ENCODE measurements around the gene SUDS3.

SUDS3 gene

GRCh38 chr12:118376089-118377020 lies at the start of gene SUDS3:
Gene SUDS3, plus strand, starts transcription at chr12:118376555. Its CDS starts 137 bp downstream, at chr12:118376692.
- in situ Hi-C loops (cut with HindIII; ENCODE audit: low sequenced_read_pairs), result no loop called here

- in situ Hi-C loops (cut with HindIII; ENCODE audit: low sequenced_read_pairs), result no loop called here
These were observed 49.4 kb upstream of the SUDS3 start for GRCh38 chr12:118326991-118327390.

GRCh38 chr12:118327391-118327790 lies 49.0 kb upstream of the SUDS3 start:
- in situ Hi-C loops (cut with HindIII; ENCODE audit: low sequenced_read_pairs), result no loop called here

- in situ Hi-C loops (cut with HindIII; ENCODE audit: low sequenced_read_pairs), result no loop called here
These were observed 47.6 kb upstream of the SUDS3 start for GRCh38 chr12:118328486-118329330.

- in situ Hi-C loops (cut with HindIII; ENCODE audit: low sequenced_read_pairs), result no loop called here
These were observed 45.8 kb upstream of the SUDS3 start for GRCh38 chr12:118330421-118331018.

GRCh38 chr12:118332511-118332910 lies 43.8 kb upstream of the SUDS3 start:
- in situ Hi-C loops (cut with HindIII; ENCODE audit: low sequenced_read_pairs), result no loop called here

GRCh38 chr12:118334241-118334640 lies 42.1 kb upstream of the SUDS3 start:
- in situ Hi-C loops (cut with HindIII; ENCODE audit: low sequenced_read_pairs), result no loop called here

GRCh38 chr12:118334939-118335567 lies 41.3 kb upstream of the SUDS3 start:
- in situ Hi-C loops (cut with HindIII; ENCODE audit: low sequenced_read_pairs), result no loop called here

- in situ Hi-C loops (cut with HindIII; ENCODE audit: low sequenced_read_pairs), result no loop called here
These were observed 40.2 kb upstream of the SUDS3 start for GRCh38 chr12:118336123-118336522.

GRCh38 chr12:118337194-118337838 lies 39.0 kb upstream of the SUDS3 start:
- in situ Hi-C loops (cut with HindIII; ENCODE audit: low sequenced_read_pairs), result no loop called here

GRCh38 chr12:118342090-118342489 lies 34.3 kb upstream of the SUDS3 start:
- in situ Hi-C loops (cut with HindIII; ENCODE audit: low sequenced_read_pairs), result no loop called here

- in situ Hi-C loops (cut with HindIII; ENCODE audit: low sequenced_read_pairs), result no loop called here
These were observed 31.5 kb upstream of the SUDS3 start for GRCh38 chr12:118344829-118345228.

GRCh38 chr12:118345355-118345754 lies 31.0 kb upstream of the SUDS3 start:
- in situ Hi-C loops (cut with HindIII; ENCODE audit: low sequenced_read_pairs), result no loop called here

GRCh38 chr12:118346895-118347294 lies 29.5 kb upstream of the SUDS3 start:
- in situ Hi-C loops (cut with HindIII; ENCODE audit: low sequenced_read_pairs), result no loop called here

GRCh38 chr12:118347916-118348315 lies 28.4 kb upstream of the SUDS3 start:
- in situ Hi-C loops (cut with HindIII; ENCODE audit: low sequenced_read_pairs), result no loop called here

- in situ Hi-C loops (cut with HindIII; ENCODE audit: low sequenced_read_pairs), result loop anchor here (5.0 kb wide), 1 partner anchor 169 kb away; no protein-coding TSS in a partner anchor
These were observed 25.3 kb upstream of the SUDS3 start for GRCh38 chr12:118350908-118351559.

- in situ Hi-C loops (cut with HindIII; ENCODE audit: low sequenced_read_pairs), result loop anchor here (5.0 kb wide), 1 partner anchor 171 kb away; no protein-coding TSS in a partner anchor
These were observed 22.6 kb upstream of the SUDS3 start for GRCh38 chr12:118353721-118354120.

GRCh38 chr12:118354503-118354902 lies 21.9 kb upstream of the SUDS3 start:
- in situ Hi-C loops (cut with HindIII; ENCODE audit: low sequenced_read_pairs), result loop anchor here (5.0 kb wide), 1 partner anchor 172 kb away; no protein-coding TSS in a partner anchor

GRCh38 chr12:118354903-118355302 lies 21.5 kb upstream of the SUDS3 start:
- in situ Hi-C loops (cut with HindIII; ENCODE audit: low sequenced_read_pairs), result loop anchor here (5.0 kb wide), 1 partner anchor 173 kb away; no protein-coding TSS in a partner anchor

Measured in DLD1 (cell line).